H1 (cell line): ENCODE results near the gene DOCK3.

ENCODE experiments used
- BACH1 ChIP-seq: IDR thresholded peaks from 2 replicates; pipeline ENCODE4 v1.6.1; 2012; ENCODE audit warnings: low read length, improper control_type of control experiment
- CTBP2 ChIP-seq: IDR thresholded peaks from 2 replicates; pipeline ENCODE4 v1.7.0; 2011; ENCODE audit warnings: borderline replicate concordance, mild to moderate bottlenecking, moderate library complexity, mixed read lengths, low read length; ENCODE audit not compliant: insufficient read depth, insufficient read length
- CTCF ChIP-seq, 3 experiments: IDR thresholded peaks; 1 replicate in 2 of 3; 2 replicates in 1 of 3; pipeline versions ENCODE4 v1.5.1 to v1.6.1; 2011; ENCODE audit warnings: low read length in 3 of 3, mild to moderate bottlenecking in 3 of 3, inconsistent platforms in 2 of 3, low read depth in 1 of 3, moderate library complexity in 1 of 3; ENCODE audit not compliant: insufficient read depth in 1 of 3; ENCODE audit errors: control extremely low read depth in 1 of 3
- EGR1 ChIP-seq: IDR thresholded peaks from 2 replicates; pipeline ENCODE4 v1.6.1; 2011; ENCODE audit warnings: low read depth, low read length, borderline replicate concordance
- POLR2A ChIP-seq, 2 experiments: IDR thresholded peaks; 1 replicate in 1 of 2; 2 replicates in 1 of 2; pipeline ENCODE4 v1.6.1; 2011; ENCODE audit warnings: low read depth in 2 of 2, low read length in 2 of 2, mild to moderate bottlenecking in 2 of 2; ENCODE audit errors: control extremely low read depth in 1 of 2
- RFX5 ChIP-seq: IDR thresholded peaks from 2 replicates; pipeline ENCODE4 v1.6.1; 2011; ENCODE audit warnings: low read depth, low read length, improper control_type of control experiment, borderline replicate concordance
- RNF2 ChIP-seq: fragments of 200-900, 300-1000 bp; sonication (generic); IDR thresholded peaks from 2 replicates; pipeline ENCODE4 v1.7.1; 2016; ENCODE audit warnings: borderline replicate concordance, low read depth, mild to moderate bottlenecking, antibody characterized with exemption, low read length; ENCODE audit not compliant: poor library complexity, severe bottlenecking; ENCODE audit errors: missing control alignments
- SIX5 ChIP-seq: IDR thresholded peaks from 2 replicates; pipeline ENCODE4 v1.6.1; 2011; ENCODE audit warnings: mild to moderate bottlenecking, low read depth, low read length
- TAF1 ChIP-seq: IDR thresholded peaks from 2 replicates; pipeline ENCODE4 v1.6.1; 2011; ENCODE audit warnings: mild to moderate bottlenecking, low read depth, low read length
- USF2 ChIP-seq: IDR thresholded peaks from 2 replicates; pipeline ENCODE4 v1.6.1; 2011; ENCODE audit warnings: low read length, improper control_type of control experiment
- TF ChIP-seq, protein P1 (sequence below): IDR thresholded peaks from 2 replicates; pipeline ENCODE4 v1.6.1; 2012; ENCODE audit warnings: inconsistent platforms

DNA sequence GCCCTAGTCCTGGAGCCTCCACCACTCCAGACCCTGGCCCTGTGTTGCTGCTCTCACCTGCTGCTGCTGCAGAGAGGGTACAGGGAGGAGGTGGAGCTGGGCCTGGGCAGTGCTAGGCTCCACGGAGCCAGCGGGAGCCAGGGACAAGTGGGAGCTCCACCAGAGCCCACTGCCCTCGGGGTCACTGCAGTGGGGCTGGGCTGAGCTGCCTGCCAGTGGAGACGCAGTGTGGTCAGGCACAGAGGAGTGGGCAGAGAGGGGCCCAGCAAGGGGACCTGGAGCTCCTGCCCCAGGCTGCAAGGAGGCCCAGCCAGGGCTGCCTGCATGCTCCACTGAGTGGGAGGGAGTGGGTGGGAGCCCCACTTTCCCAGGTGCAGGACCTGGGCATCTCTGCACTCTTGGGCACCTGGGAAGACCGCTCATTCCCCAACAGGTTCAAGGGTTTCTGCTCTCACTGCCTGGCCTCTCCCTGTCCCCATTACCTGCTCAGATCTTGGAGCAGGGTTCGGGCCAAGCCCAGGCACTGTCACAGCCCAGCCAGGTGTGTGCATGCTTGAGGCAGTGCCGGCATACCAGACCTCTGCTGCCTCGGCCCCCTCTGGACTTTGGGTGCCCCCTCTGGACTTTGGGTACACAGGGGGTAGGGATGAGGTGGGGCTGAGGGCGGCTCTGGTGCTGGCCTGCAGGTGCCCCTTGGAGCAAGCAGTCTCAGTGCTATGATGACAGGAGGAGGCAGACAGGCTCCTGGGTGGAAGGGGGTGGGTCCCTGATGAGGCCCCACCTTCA lies 308.0 kb downstream of the DOCK3 start:
- TF ChIP-seq, protein P1, sequence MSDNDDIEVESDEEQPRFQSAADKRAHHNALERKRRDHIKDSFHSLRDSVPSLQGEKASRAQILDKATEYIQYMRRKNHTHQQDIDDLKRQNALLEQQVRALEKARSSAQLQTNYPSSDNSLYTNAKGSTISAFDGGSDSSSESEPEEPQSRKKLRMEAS: no peak
- TF ChIP-seq BACH1: no peak
- TF ChIP-seq RFX5: no peak
- TF ChIP-seq CTCF (IDR thresholded peaks at IDR 0.05; ENCODE audit: control extremely low read depth in 1 of 3, insufficient read depth in 1 of 3, low read depth in 1 of 3, low read length in 3 of 3): no peak
- no peak for TF ChIP-seq CTBP2
- TF ChIP-seq POLR2A (IDR thresholded peaks at IDR 0.05; ENCODE audit: control extremely low read depth in 1 of 2, low read depth in 2 of 2, low read length in 2 of 2): no peak
- no peak for TF ChIP-seq TAF1
- no peak for TF ChIP-seq EGR1
- no peak for TF ChIP-seq USF2
- TF ChIP-seq SIX5: no peak
- TF ChIP-seq RNF2: no peak
